Keratinocyte (primary cell): ENCODE results near the gene MAGI2. TPM values are rescaled to one million over a fixed set of nuclear protein-coding genes. Genes with fewer than 3 reads are reported as not detected.

Experiments
- DNase-seq: peaks from one replicate; pipeline ENCODE4 v3.0.0-alpha.2; 2011; ENCODE audit warnings: low read depth, missing footprints, low spot score
- FAIRE-seq: peaks from 2 replicates; lab custom pipeline; 2011; peaks lifted over from hg19 to GRCh38; lab: Jason Lieb, UNC
- H2AFZ ChIP-seq: 2 replicates; pipeline ENCODE4 v1.6.0; 2012; ENCODE audit warnings: low read length, control low read depth, inconsistent platforms; ENCODE audit not compliant: control insufficient read depth
- H3K27ac ChIP-seq: 2 replicates; pipeline ENCODE4 v1.5.1; 2011; ENCODE audit warnings: low read length; ENCODE audit not compliant: control insufficient read depth, insufficient read depth
- H3K27me3 ChIP-seq: 3 replicates; pipeline ENCODE4 v1.6.0; 2011; ENCODE audit warnings: low read length; ENCODE audit not compliant: control insufficient read depth, insufficient read depth; ENCODE audit errors: extremely low read depth
- H3K36me3 ChIP-seq, 2 experiments: 2 replicates in 1 of 2; 3 replicates in 1 of 2; pipeline ENCODE4 v1.5.1; 2011; ENCODE audit warnings: low read length in 2 of 2, mild to moderate bottlenecking in 1 of 2; ENCODE audit not compliant: control insufficient read depth in 2 of 2, insufficient read depth in 2 of 2; ENCODE audit errors: extremely low read depth in 1 of 2
- H3K4me1 ChIP-seq: 3 replicates; pipeline ENCODE4 v1.5.1; 2011; ENCODE audit warnings: low read length; ENCODE audit not compliant: control insufficient read depth, insufficient read depth; ENCODE audit errors: extremely low read depth
- H3K4me2 ChIP-seq: 3 replicates; pipeline ENCODE4 v1.6.0; 2011; ENCODE audit warnings: low read depth, low read length; ENCODE audit not compliant: control insufficient read depth, insufficient read depth; ENCODE audit errors: extremely low read depth
- H3K4me3 ChIP-seq, 3 experiments: fragments of 200-600 bp in 1 of 3; sonication (generic) in 1 of 3; 2 replicates in 2 of 3; 3 replicates in 1 of 3; pipeline ENCODE4 v1.5.1; 2011 to 2016; ENCODE audit warnings: low read length in 3 of 3, mild to moderate bottlenecking in 3 of 3, control low read depth in 2 of 3, inconsistent platforms in 1 of 3, low read depth in 1 of 3, mixed read lengths in 1 of 3, mixed run types in 1 of 3, moderate library complexity in 1 of 3; ENCODE audit not compliant: control insufficient read depth in 2 of 3, insufficient read depth in 2 of 3; ENCODE audit errors: extremely low read depth in 1 of 3
- H3K79me2 ChIP-seq: 2 replicates; pipeline ENCODE4 v1.6.0; 2012; ENCODE audit warnings: low read length; ENCODE audit not compliant: control insufficient read depth, insufficient read depth
- H3K9ac ChIP-seq: 3 replicates; pipeline ENCODE4 v1.6.0; 2011; ENCODE audit warnings: low read length; ENCODE audit not compliant: control insufficient read depth, insufficient read depth; ENCODE audit errors: extremely low read depth
- H3K9me1 ChIP-seq: 3 replicates; pipeline ENCODE4 v1.6.0; 2011; ENCODE audit warnings: low read length; ENCODE audit not compliant: control insufficient read depth, insufficient read depth; ENCODE audit errors: extremely low read depth
- H3K9me3 ChIP-seq: 2 replicates; pipeline ENCODE4 v1.5.1; 2012; ENCODE audit warnings: low read depth, low read length; ENCODE audit not compliant: control insufficient read depth
- H4K20me1 ChIP-seq: 3 replicates; pipeline ENCODE4 v1.6.0; 2011; ENCODE audit warnings: low read length; ENCODE audit not compliant: control insufficient read depth, insufficient read depth; ENCODE audit errors: extremely low read depth
- EZH2 ChIP-seq: IDR thresholded peaks from one replicate; pipeline ENCODE4 v1.6.1; 2012; ENCODE audit warnings: inconsistent platforms, mild to moderate bottlenecking, low read length, moderate library complexity
- dilution Hi-C: fragments of 300-500 bp; cut with MboI; formaldehyde crosslinking; loops from one replicate; pipeline ENCODE4 v1.7.0; 2020; ENCODE audit warnings: low sequenced_read_pairs; ENCODE audit not compliant: extremely low pct_ligation_motif_present
- polyA plus RNA-seq, 5 experiments: library from polyadenylated mRNA; depleted of rRNA in 3 of 5; stranded (reverse) in 3 of 5; stranded (forward) in 1 of 5; unstranded in 1 of 5; fragments of >200 nt; gene quantifications; 1 replicate in 1 of 5; 2 replicates in 3 of 5; 3 replicates in 1 of 5; pipeline versions ENCODE4 v1.2.1 to v1.2.3, GENCODE V29; 2011 to 2012; ENCODE audit warnings: missing spikeins in 2 of 5, low read depth in 1 of 5, low replicate concordance in 1 of 5
- TF ChIP-seq, protein P1 (sequence below), 3 experiments: IDR thresholded peaks in 1 of 3; conservative IDR thresholded peaks in 1 of 3; optimal IDR thresholded peaks in 1 of 3; 2 replicates in 2 of 3; 3 replicates in 1 of 3; pipeline versions ENCODE3 to v1.5.1; 2011; ENCODE audit warnings: low read length in 3 of 3, mild to moderate bottlenecking in 3 of 3, moderate library complexity in 2 of 3, control low read depth in 1 of 3, inconsistent platforms in 1 of 3; ENCODE audit not compliant: insufficient read depth in 2 of 3; ENCODE audit errors: extremely low read depth in 1 of 3

The MAGI2 gene
- polyA plus RNA-seq, 1 donor (not counting 4 experiments of a cell fraction or from before 2014, with no cell fraction given): 0.07 TPM

DNA sequence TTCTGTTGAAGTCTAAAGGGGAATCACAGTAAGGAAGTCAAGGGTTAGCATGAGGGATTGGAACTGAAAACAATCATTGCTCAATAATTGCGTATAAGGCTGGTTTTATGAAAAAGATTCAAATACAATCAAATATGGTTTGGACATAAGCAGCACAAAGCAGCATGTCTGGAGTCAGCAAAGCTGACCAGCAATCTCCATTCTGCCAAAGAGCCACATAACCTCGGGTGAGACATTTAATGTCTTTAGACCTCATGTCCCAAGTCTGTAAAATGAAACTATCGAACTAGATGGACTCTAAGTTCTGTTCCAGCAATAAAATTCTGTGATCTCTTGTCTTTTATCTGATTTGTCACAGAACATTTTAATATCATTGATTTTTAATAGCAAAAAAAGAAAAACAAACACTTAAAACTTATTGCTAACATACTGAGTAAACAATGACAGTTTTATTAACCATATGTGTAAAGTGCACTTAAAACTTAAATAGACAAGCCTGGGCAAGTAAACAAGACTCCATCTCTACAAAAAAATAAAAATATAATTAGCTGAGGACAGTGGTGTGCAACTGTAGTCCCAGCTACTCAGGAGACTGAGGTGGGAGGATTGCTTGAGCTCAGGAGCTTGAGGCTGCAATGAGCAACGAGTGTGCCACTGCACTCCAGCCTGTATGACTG lies 217.0 kb downstream of the MAGI2 start:
- Histone ChIP-seq H3K9me3 (no peaks in the 10 kb centered on the region), H3K9me1 (no peaks in the 10 kb centered on the region), H3K4me2 (no peak overlapping the region), H3K9ac (no peak overlapping the region), H3K27ac (no peak overlapping the region), H2AFZ (no peak overlapping the region), H3K27me3 (no peaks in the 10 kb centered on the region), H3K36me3 (no peaks in the 10 kb centered on the region), H3K4me3 (no peak overlapping the region), H3K4me1 (no peaks in the 10 kb centered on the region), H4K20me1 (no peaks in the 10 kb centered on the region), H3K79me2 (no peaks in the 10 kb centered on the region)
- dilution Hi-C loops: no loop called here
- no peak for DNase-seq
- no peak for FAIRE-seq
- TF ChIP-seq EZH2: no peak
- TF ChIP-seq, protein P1, sequence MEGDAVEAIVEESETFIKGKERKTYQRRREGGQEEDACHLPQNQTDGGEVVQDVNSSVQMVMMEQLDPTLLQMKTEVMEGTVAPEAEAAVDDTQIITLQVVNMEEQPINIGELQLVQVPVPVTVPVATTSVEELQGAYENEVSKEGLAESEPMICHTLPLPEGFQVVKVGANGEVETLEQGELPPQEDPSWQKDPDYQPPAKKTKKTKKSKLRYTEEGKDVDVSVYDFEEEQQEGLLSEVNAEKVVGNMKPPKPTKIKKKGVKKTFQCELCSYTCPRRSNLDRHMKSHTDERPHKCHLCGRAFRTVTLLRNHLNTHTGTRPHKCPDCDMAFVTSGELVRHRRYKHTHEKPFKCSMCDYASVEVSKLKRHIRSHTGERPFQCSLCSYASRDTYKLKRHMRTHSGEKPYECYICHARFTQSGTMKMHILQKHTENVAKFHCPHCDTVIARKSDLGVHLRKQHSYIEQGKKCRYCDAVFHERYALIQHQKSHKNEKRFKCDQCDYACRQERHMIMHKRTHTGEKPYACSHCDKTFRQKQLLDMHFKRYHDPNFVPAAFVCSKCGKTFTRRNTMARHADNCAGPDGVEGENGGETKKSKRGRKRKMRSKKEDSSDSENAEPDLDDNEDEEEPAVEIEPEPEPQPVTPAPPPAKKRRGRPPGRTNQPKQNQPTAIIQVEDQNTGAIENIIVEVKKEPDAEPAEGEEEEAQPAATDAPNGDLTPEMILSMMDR (optimal IDR thresholded peaks at IDR 0.05 in 1 of 3, IDR thresholded peaks at IDR 0.05 in 1 of 3, conservative IDR thresholded peaks at IDR 0.05 in 1 of 3; ENCODE audit: extremely low read depth in 1 of 3, insufficient read depth in 2 of 3, low read length in 3 of 3): no peak

GRCh38 chr7:79227044-79227443 lies 226.4 kb downstream of the MAGI2 start:
- H4K20me1 ChIP-seq: no peaks in the 10 kb centered on the region
- no peaks in the 10 kb centered on the region for H3K36me3 ChIP-seq
- no peak for DNase-seq
- dilution Hi-C loops: no loop called here
- H3K9me1 ChIP-seq: no peaks in the 10 kb centered on the region
- H3K9ac ChIP-seq: no peak overlapping the region
- H3K27ac ChIP-seq: no peak overlapping the region
- no peaks in the 10 kb centered on the region for H3K9me3 ChIP-seq
- no peaks in the 10 kb centered on the region for H3K4me1 ChIP-seq
- H2AFZ ChIP-seq: no peak overlapping the region
- no peaks in the 10 kb centered on the region for H3K79me2 ChIP-seq
- no peak overlapping the region for H3K4me2 ChIP-seq
- TF ChIP-seq, protein P1 (optimal IDR thresholded peaks at IDR 0.05 in 1 of 3, IDR thresholded peaks at IDR 0.05 in 1 of 3, conservative IDR thresholded peaks at IDR 0.05 in 1 of 3; ENCODE audit: extremely low read depth in 1 of 3, insufficient read depth in 2 of 3, low read length in 3 of 3): no peak
- no peak for TF ChIP-seq EZH2
- FAIRE-seq: no peak
- H3K4me3 ChIP-seq: no peak overlapping the region
- H3K27me3 ChIP-seq: no peaks in the 10 kb centered on the region
